ENCODE measurements around the gene UBE2J1.

Gene UBE2J1

DNA sequence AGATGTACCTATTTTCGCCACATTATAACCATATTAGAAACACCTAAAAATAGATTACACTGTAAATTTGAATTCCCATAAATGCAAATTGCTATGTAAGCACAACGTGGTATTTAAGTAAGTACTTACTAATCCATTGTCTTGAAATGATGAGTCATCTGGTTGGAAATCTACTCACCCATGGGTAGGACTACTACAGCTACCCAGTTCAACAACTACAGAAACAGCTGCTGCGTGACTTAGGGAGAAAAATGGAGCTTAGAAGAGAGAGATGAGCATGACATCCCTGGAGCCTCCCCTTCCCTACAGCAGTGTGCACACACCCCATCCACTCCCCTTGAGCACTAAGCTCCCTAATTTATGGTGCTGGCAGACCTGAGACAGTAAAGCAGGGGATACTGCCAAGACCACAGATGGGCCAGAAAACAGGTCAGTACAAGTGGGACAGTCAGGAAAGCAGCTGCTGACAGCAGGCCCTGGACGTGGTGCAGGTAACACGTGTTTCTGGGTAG is 32.7 kb upstream of the UBE2J1 start:
- peak; percentile 48 for DNase-seq (ENCODE audit: low read depth)
- H3K4me3 ChIP-seq (ENCODE audit: low read depth, low read length): no peak overlapping the region

DNA sequence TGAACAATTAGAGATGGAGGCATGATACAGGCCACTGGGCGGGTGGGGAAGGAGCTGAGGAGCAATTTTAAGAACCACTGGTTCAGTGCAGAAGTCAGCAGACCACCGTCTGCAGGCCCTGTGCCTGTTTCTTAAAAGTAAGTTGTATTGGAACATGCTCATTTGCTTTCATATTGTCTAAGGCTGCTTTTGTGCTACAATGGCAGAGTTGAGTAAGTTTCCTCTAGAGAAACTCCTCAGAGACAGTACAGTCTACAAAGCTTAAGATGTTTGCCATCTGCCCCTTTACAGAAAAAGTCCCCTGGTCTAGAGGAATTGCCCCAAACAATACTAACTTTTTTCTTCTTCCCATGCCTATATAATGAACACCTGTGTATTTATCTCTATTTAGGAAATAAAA is 28.5 kb upstream of the UBE2J1 start:
- H3K4me3 ChIP-seq (ENCODE audit: low read depth, low read length): no peak overlapping the region
- TF ChIP-seq, protein P1, sequence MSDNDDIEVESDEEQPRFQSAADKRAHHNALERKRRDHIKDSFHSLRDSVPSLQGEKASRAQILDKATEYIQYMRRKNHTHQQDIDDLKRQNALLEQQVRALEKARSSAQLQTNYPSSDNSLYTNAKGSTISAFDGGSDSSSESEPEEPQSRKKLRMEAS (IDR thresholded peaks at IDR 0.05; ENCODE audit: low read depth, low read length): no peak
- TF ChIP-seq, protein P2, sequence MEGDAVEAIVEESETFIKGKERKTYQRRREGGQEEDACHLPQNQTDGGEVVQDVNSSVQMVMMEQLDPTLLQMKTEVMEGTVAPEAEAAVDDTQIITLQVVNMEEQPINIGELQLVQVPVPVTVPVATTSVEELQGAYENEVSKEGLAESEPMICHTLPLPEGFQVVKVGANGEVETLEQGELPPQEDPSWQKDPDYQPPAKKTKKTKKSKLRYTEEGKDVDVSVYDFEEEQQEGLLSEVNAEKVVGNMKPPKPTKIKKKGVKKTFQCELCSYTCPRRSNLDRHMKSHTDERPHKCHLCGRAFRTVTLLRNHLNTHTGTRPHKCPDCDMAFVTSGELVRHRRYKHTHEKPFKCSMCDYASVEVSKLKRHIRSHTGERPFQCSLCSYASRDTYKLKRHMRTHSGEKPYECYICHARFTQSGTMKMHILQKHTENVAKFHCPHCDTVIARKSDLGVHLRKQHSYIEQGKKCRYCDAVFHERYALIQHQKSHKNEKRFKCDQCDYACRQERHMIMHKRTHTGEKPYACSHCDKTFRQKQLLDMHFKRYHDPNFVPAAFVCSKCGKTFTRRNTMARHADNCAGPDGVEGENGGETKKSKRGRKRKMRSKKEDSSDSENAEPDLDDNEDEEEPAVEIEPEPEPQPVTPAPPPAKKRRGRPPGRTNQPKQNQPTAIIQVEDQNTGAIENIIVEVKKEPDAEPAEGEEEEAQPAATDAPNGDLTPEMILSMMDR (IDR thresholded peaks at IDR 0.05; ENCODE audit: low read depth, low read length): no peak
- no peak for DNase-seq (ENCODE audit: low read depth)

More for the DNA sequence above, 32.7 kb upstream of the UBE2J1 start:
- TF ChIP-seq, protein P2 (IDR thresholded peaks at IDR 0.05; ENCODE audit: low read depth, low read length): no peak
- no peak for TF ChIP-seq MYC (IDR thresholded peaks at IDR 0.05; ENCODE audit: low read depth, low read length)

DNA sequence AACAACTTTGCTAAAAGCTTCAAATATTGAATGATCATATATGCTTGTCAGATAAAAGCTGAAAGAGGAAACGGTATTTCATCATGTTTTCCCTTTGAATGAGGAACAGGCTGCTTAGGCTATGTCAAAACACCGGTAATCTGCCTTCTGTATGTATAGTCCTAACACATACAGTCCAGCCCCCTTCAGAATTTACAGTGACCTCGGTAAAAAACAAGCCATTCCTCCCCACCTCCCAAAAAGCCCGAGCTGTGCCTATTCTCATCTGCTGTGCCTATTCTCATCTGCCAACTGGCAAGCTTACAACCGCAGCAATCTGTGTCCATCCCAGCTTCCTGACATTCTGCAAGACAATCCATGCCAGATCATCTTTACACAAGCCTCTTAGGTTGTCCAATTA is 26.8 kb upstream of the UBE2J1 start:
- DNase-seq (ENCODE audit: low read depth): peak; percentile 88
- TF ChIP-seq, protein P2 (IDR thresholded peaks at IDR 0.05; ENCODE audit: low read depth, low read length): no peak
- no peak for TF ChIP-seq POLR2A (IDR thresholded peaks at IDR 0.05; ENCODE audit: extremely low read depth, insufficient read length)
- TF ChIP-seq MYC (IDR thresholded peaks at IDR 0.05; ENCODE audit: low read depth, low read length): no peak
- TF ChIP-seq, protein P1 (IDR thresholded peaks at IDR 0.05; ENCODE audit: low read depth, low read length): no peak
- no peak overlapping the region for H3K4me3 ChIP-seq (ENCODE audit: low read depth, low read length)

DNA sequence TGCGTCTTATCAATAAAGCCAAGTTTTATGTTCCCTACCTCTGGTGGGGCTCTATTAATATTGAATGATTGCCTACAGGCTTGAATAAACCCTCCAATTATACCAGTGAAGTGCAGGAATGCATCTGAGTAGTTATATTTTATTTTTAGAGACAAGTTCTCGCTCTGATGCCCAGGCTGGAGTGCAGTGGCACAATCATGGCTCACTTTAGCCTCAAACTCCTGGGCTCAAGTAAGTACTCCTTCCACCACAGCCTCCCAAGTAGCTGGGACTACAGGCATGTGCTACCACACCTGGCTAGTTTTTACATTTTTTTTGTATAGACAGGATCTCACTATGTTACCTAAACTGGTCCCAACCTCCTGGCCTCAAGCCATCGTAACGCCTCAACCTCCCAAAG is 26.1 kb upstream of the UBE2J1 start:
- no peak overlapping the region for H3K4me3 ChIP-seq (ENCODE audit: low read depth, low read length)
- no peak for DNase-seq (ENCODE audit: low read depth)
- TF ChIP-seq, protein P1 (IDR thresholded peaks at IDR 0.05; ENCODE audit: low read depth, low read length): no peak
- TF ChIP-seq, protein P2 (IDR thresholded peaks at IDR 0.05; ENCODE audit: low read depth, low read length): no peak

DNA sequence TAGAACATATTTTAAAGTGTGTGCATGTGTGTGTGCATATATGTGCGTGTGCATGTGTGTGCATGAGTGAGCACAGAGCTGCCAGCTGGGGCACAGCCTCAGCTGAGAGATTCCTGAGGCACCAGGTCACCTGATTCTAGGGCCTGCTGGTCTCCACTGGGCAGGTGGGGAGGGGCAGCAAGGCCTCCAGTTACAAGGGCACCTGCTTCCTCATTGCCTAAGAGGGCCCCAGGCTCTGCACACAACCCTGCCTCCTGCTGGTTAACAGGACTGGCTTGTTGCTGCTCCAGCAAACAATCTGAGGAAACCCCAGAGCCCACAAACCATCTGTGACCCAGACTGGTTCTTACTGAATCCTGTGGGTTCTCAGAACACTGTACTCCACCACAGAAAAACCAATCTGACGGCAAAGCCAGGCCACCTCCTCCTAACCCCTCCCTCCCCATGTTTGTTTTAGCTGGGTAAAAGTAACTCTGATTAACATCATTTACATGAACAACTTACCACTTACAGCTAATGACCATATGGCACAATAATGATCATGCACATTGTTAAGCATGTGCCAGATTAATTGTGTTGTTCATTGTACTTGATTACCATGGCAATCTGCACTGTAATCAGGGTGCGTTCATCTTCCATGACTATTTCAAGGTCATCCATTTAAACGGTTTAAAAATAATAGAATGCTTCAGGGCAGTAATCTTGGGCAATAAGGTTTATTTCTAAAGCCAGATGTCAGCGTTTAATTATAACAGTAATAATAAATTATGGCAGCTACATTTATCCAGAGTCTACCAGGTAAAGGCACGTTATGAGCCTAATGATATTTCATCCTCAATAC is 23.1 kb upstream of the UBE2J1 start:
- DNase-seq (ENCODE audit: low read depth): peak; percentile 92
- no peak overlapping the region for H3K4me3 ChIP-seq (ENCODE audit: low read depth, low read length)
- TF ChIP-seq POLR2A (IDR thresholded peaks at IDR 0.05; ENCODE audit: extremely low read depth, insufficient read length) (no peak), MYC (IDR thresholded peaks at IDR 0.05; ENCODE audit: low read depth, low read length) (peak; percentile 75)
- TF ChIP-seq, protein P2 (IDR thresholded peaks at IDR 0.05; ENCODE audit: low read depth, low read length): peak; percentile 65
- TF ChIP-seq, protein P1 (IDR thresholded peaks at IDR 0.05; ENCODE audit: low read depth, low read length): peak; percentile 74
